Tongue (tissue), 2 donors: ENCODE results near the gene ZNF45. TPM values are rescaled to one million over a fixed set of nuclear protein-coding genes. Genes with fewer than 3 reads are reported as not detected.
A peak's percentile ranks its signal among the peaks of the same experiment; 100 is the strongest.
"Not testable (repeated sequence)": the region's sequence is repeated elsewhere in the genome, so short reads cannot be mapped to it uniquely, and the experiment has no call there.

Source experiments
- DNase-seq: peaks from one replicate; pipeline ENCODE4 v3.0.0-alpha.2; 2015
- total RNA-seq: library from RNA; depleted of rRNA; stranded (reverse); fragments of >200 nt; gene quantifications from one replicate; pipeline ENCODE4 v1.2.3, GENCODE V29; 2014

The ZNF45 gene
- total RNA-seq = 14.6 TPM

GRCh38 chr19:43934985-43935708 is at the start of gene ZNF45:
ZNF45 (minus strand) TSS chr19:43935282; CDS start chr19:43922185, 13,097 bp downstream.
- DNase-seq = peak; percentile 97

DNA sequence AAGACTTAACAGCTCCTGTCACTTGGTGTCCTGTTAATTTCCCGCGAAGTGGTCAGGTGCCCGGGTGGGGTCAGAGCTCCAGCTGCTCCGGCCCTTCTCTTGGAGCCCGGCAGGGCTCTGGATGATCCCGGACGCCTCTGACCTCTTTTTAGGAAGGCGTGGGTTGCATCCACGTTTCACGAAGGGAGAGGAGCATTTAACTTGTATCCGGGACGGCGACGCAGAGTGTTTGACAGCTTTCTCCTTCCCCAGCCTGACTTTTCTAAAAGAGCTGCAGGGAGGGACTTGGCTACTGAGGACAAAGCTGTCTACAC is 49.6 kb upstream of the ZNF45 start:
- no peak for DNase-seq

DNA sequence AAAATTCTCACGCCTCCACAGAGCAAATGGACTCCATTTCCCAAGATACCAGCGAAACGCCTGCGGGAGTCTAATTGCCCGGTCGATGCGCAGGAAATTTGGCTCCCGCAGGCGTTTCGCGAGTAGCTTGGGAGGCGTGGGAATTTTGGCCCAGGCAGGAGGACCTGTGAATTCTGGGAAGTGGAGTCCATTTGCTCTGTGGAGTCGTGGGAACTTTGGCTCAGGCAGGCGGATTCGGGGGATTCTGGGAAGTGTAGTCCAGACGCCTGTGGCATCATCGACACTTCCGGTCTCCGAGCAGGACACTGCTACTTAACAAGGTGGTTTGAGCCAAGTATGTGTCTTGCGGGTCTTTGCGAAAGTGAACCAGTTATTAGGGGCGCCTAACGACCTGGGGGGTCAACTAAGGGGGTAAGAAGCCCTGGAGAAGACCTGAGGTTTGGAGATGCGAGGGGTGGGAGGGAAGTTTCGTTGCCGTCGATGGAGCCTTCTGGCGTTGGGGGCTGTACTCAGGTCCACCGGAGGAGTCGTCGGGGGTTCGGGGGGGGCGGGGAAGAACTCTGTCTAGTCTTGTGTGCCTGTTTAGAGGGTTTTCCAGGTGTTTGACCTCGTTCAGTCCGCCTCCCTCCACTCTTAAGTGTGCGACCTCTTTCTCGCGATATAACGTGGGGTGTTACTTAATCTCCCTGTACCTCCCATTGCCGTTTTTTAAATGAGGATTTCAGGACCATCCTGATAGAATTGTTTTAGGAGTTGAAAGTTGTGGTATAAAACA is 49.0 kb upstream of the ZNF45 start, which contains the start of gene ZNF155:
ZNF155 (plus strand) TSS at position 277 of the 775 bp plus-strand sequence. CDS start 4,356 bp downstream, outside the sequence.
- DNase-seq = peak; percentile 98

DNA sequence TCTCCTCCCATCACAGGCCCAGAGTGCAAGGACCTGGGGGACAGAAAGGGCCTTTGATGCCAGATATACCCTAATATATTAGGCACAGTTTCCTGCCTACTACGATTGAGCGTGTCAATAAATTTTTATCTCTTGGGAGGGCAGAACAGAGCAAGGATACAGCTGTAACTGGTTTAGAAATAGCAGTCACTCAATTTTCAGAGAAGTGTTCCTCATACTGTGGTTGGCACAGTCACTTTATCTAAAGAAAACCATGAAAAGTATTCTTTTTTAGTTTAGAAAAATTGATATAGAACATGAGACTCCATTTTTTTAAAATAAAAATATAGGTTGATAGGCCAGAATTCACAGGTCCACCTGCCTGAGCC is 48.4 kb upstream of the ZNF45 start:
- DNase-seq = no peak

- no peak for DNase-seq
These were observed 41.6 kb upstream of the ZNF45 start for GRCh38 chr19:43976732-43977131.

GRCh38 chr19:43966079-43966694 is 31.1 kb upstream of the ZNF45 start:
- DNase-seq = no peak

DNA sequence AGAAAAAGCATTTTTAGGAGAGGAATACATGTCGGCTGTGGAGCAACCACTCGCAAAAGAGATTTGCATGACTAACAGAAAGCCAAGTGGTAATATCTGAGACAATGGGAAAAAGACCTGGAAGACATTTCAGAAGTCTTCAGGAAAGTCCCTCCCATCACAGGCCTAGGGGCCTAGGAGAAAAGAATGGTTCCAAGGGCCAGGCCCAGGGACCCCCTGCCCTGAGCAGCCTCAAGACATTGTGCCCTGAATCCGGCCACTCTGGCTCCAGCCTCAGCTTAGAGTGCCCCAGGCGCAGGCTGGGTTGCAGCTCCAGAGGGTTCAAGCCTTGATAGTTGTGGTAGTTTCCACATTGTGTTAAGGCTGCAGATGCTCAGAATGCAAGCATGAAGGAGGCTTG is 25.3 kb upstream of the ZNF45 start:
- no peak for DNase-seq

GRCh38 chr19:43957891-43958290 is 22.8 kb upstream of the ZNF45 start:
- no peak for DNase-seq

- DNase-seq = no peak
These were observed 21.7 kb upstream of the ZNF45 start for GRCh38 chr19:43956827-43957226.

- DNase-seq = peak; percentile 97
These were observed 16.0 kb upstream of the ZNF45 start, which contains the start of gene ZNF221 for GRCh38 chr19:43950834-43951645. ZNF221 (plus strand) TSS chr19:43951228; CDS start chr19:43962727, 11,499 bp downstream.

DNA sequence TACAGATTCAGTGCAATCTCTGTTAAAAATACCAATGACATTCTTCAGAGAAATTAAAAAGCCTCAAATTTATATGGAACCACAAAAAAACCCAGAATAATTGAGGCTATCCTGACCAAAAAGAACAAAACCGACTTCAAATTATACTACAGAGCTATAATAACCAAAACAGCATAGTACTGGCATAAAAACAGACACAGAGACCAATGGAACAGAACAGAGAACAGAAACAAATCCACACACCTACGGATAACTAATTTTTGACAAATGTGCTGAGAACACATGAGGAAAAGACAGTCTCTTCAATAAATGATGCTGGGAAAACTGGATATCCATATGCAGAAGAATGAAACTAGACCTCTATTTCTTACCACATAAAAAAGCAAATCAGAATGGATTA is 14.7 kb upstream of the ZNF45 start:
- DNase-seq = not testable (repeated sequence)

DNA sequence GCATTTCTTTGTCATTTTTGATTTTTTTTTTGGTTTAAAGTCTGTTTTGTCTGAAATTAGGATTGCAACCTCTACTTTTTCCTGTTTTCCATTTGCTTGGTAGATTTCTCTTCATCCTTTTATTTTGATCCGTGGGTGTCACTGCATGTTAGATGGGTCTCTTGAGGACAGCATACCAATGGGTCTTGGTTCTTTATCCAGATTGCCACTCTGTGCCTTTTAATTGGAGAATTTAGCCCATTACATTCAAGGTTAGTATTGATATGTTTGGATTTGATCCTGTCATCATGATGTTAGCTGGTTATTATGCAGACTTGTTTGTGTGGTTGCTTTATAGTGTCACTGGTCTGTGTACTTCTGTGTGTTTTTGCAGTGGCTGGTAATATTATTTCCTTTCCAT is 12.3 kb upstream of the ZNF45 start:
- DNase-seq = not testable (repeated sequence)

GRCh38 chr19:43941209-43941608 is 6.1 kb upstream of the ZNF45 start:
- no peak for DNase-seq

GRCh38 chr19:43940719-43941118 is 5.6 kb upstream of the ZNF45 start:
- no peak for DNase-seq

- no peak for DNase-seq
These were observed 4.6 kb upstream of the ZNF45 start for GRCh38 chr19:43939557-43940260.

GRCh38 chr19:43936188-43936587 is 1.1 kb upstream of the ZNF45 start:
- no peak for DNase-seq

DNA sequence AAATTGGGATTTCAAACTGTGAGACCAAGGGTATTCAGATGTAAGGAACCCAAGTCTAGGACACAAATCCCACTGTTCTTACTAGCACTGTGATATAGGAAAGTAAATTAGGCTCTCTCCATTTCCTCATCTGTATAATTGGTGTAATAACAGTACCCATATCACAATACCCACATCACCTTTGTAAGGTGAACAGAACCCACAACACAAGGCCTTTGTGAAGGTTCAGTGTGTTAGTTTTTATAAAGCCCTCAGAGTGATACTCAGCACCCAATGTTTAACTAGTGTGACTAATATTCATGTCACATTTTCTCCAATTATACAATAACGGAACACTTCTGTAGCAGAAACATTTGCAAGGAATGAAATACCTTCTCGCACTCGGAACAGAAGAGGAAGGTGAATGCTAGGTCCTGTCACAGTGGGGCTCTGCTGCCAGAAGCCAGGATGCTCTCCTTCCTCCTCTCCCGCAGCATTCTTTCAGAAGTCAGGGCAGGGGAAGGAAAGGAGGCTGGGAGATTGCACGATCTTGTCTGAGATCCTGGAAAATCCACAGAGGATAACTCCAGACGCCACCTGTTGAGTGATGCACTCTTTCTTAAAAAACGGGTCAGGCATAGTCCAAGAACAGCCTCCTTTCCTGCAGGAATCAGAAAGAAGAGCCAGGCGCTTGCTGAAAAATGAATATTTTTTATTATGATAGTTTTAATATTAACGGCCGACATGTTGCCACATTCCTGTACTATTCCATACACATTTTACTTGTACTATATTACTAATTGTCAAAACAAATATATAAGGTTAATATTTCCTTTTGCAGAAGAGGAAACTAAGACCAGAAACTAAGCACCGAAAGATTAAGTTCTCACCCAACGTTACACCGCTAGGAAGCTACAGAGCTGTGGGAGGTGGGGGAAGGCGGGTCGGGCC is 762 bp downstream of the ZNF45 start:
- DNase-seq = peak; percentile 35

DNA sequence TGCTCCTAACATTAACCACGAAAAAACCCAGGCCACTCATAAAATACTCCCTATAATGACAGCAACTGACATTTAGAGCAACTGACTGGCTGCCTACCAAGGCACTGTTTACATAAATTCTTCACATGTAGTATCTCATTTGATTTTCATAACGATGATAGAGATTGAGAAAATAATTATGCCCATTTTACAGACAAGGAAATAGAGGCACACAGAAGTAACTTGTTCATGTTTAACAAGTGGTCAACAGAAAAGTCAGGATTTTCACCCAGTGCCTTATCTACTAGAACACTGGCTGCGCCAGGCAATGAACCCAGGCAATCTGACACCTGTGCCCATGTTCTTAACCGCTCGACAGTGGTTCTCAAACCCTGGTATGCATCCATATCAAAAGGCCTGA is 6.3 kb downstream of the ZNF45 start:
- no peak for DNase-seq

DNA sequence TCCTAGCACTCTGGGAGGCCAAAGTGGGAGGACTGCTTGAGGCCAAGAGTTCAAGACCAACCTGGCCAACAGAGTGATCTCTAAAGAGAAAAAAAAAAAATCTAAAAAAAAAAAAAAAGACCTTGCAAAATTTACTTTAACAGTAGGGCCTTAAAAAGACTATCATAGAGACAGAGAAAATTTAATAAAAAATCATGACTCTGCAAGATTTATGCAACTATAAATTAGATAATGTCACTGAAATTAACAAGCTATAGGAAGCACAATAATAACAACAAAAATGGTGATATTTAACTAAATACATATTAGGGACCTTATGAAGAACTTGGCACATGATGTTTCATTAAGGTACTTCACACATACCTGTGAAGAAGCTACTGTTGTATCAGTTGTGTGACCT is 11.2 kb downstream of the ZNF45 start:
- DNase-seq = no peak

DNA sequence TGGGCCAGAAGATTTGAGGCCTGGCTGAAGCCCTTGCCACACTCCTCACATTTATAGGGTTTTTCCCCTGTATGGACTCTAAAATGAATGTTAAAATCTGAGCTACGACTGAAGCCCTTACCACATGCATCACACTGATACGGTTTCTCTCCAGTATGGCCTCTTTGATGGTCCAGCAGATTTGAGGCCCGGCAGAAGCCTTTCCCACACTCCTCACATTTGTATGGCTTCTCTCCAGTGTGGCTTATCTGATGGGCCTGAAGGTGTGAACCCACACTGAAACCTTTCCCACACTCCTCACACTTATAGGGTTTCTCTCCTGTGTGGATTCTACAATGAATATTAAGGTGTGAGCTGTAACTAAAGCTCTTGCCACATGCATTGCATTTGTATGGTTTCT is 21.0 kb downstream of the ZNF45 start:
- no peak for DNase-seq

- no peak for DNase-seq
These were observed 21.7 kb downstream of the ZNF45 start for GRCh38 chr19:43913383-43913782.
